HCT116 (cell line): ENCODE results near the gene SERPINA3.

Experiments used
- ATF3 ChIP-seq: IDR thresholded peaks from 2 replicates; pipeline ENCODE4 v1.6.1; 2012
- CBX3 ChIP-seq: IDR thresholded peaks from 2 replicates; pipeline ENCODE4 v1.6.1; 2012; ENCODE audit warnings: low read depth
- CEBPB ChIP-seq: IDR thresholded peaks from 2 replicates; pipeline ENCODE4 v1.6.1; 2012; ENCODE audit warnings: low read depth
- CTCF ChIP-seq, 3 experiments: fragments of 200-600 bp in 1 of 3; sonication (generic) in 1 of 3; IDR thresholded peaks in 2 of 3; conservative IDR thresholded peaks in 1 of 3; 2 replicates each; pipeline ENCODE4 v1.5.1; 2012 to 2017; ENCODE audit warnings: low read depth in 2 of 3, low read length in 2 of 3, antibody characterized with exemption in 1 of 3, borderline replicate concordance in 1 of 3, control low read depth in 1 of 3, mild to moderate bottlenecking in 1 of 3, mixed read lengths in 1 of 3, mixed run types in 1 of 3, moderate library complexity in 1 of 3; ENCODE audit not compliant: insufficient read depth in 1 of 3
- EZH2 ChIP-seq: fragments of 200-600 bp; sonication (generic); IDR thresholded peaks from 2 replicates; pipeline ENCODE4 v1.6.1; 2017; ENCODE audit warnings: antibody characterized with exemption, mixed run types
- FOSL1 ChIP-seq: IDR thresholded peaks from 2 replicates; pipeline ENCODE4 v1.6.1; 2012; ENCODE audit warnings: low read depth
- JUND ChIP-seq: IDR thresholded peaks from 2 replicates; pipeline ENCODE4 v1.6.1; 2012
- MAX ChIP-seq: IDR thresholded peaks from 2 replicates; pipeline ENCODE4 v1.6.1; 2012
- POLR2A ChIP-seq: IDR thresholded peaks from 2 replicates; pipeline ENCODE4 v1.7.0; 2011; ENCODE audit warnings: borderline replicate concordance; ENCODE audit not compliant: insufficient read depth, insufficient read length; ENCODE audit errors: extremely low read depth
- RAD21 ChIP-seq: IDR thresholded peaks from 2 replicates; pipeline ENCODE4 v1.6.1; 2012; ENCODE audit warnings: low read depth, mild to moderate bottlenecking
- SIN3A ChIP-seq: IDR thresholded peaks from 2 replicates; pipeline ENCODE4 v1.6.1; 2012; ENCODE audit warnings: low read depth
- SP1 ChIP-seq: IDR thresholded peaks from 2 replicates; pipeline ENCODE4 v1.6.1; 2012; ENCODE audit warnings: low read depth
- TCF7L2 ChIP-seq: IDR thresholded peaks from 2 replicates; pipeline ENCODE4 v1.7.0; 2011; ENCODE audit warnings: borderline replicate concordance, inconsistent platforms; ENCODE audit not compliant: insufficient read depth, insufficient read length; ENCODE audit errors: extremely low read depth
- ZNF274 ChIP-seq: fragments of 200-500 bp; sonication (Bioruptor generic); IDR thresholded peaks from 2 replicates; pipeline ENCODE4 v1.6.1; 2014; ENCODE audit warnings: mild to moderate bottlenecking, low read depth, low read length, inconsistent platforms

GRCh38 chr14:94562941-94563883, 49.0 kb upstream of the SERPINA3 start:
- TF ChIP-seq EZH2, result no peak
- no peak for TF ChIP-seq CTCF (IDR thresholded peaks at IDR 0.05 in 2 of 3, conservative IDR thresholded peaks at IDR 0.05 in 1 of 3; ENCODE audit: borderline replicate concordance in 1 of 3, insufficient read depth in 1 of 3, low read depth in 2 of 3, low read length in 2 of 3)
- TF ChIP-seq MAX, result no peak
- TF ChIP-seq ZNF274, result no peak
- TF ChIP-seq JUND, result no peak
- TF ChIP-seq ATF3, result no peak
- no peak for TF ChIP-seq POLR2A
- TF ChIP-seq FOSL1, result no peak
- no peak for TF ChIP-seq SP1
- no peak for TF ChIP-seq RAD21
- no peak for TF ChIP-seq CEBPB
- no peak for TF ChIP-seq SIN3A
- no peak for TF ChIP-seq CBX3
- no peak for TF ChIP-seq TCF7L2
